Measurements from ENCODE around the gene PTGER3. TPM values are rescaled to one million over a fixed set of nuclear protein-coding genes. Genes with fewer than 3 reads are reported as not detected.

Gene PTGER3
- total RNA-seq, 1 donor from 2014 or later = 0.22 TPM

GRCh38 chr1:71028981-71029380 lies 18.6 kb downstream of the PTGER3 start:
- no peak for DNase-seq
- ChIA-PET CTCF (no interaction called here), POLR2A (no interaction called here)
- intact Hi-C loops (cut with micrococcal nuclease) = no loop called here
- TF ChIP-seq CTCF (IDR thresholded peaks at IDR 0.05) = no peak
- H3K27me3 Mint-ChIP-seq = peaks cover 4% of the 10 kb centered on the region
- H3K36me3 Mint-ChIP-seq (ENCODE audit: low read depth) = no peaks in the 10 kb centered on the region
- H3K9me3 Mint-ChIP-seq = no peaks in the 10 kb centered on the region
- no peak for ATAC-seq (ENCODE audit: low read depth)
- no peaks in the 10 kb centered on the region for H3K4me1 Mint-ChIP-seq
- H3K27ac Mint-ChIP-seq = no peak overlapping the region
- no peak overlapping the region for H3K4me3 Mint-ChIP-seq

GRCh38 chr1:71027991-71028390 lies 19.6 kb downstream of the PTGER3 start:
- Mint-ChIP-seq H3K9me3 (no peaks in the 10 kb centered on the region), H3K4me3 (no peak overlapping the region), H3K27ac (no peak overlapping the region), H3K27me3 (peaks cover 4% of the 10 kb centered on the region), H3K4me1 (no peaks in the 10 kb centered on the region), H3K36me3 (ENCODE audit: low read depth) (no peaks in the 10 kb centered on the region)
- CTCF ChIA-PET = no interaction called here
- ATAC-seq (ENCODE audit: low read depth) (no peak), DNase-seq (no peak)
- POLR2A ChIA-PET = no interaction called here
- intact Hi-C loops (cut with micrococcal nuclease) = no loop called here
- TF ChIP-seq CTCF (IDR thresholded peaks at IDR 0.05) = no peak

- no peak overlapping the region for H3K27ac Mint-ChIP-seq
- DNase-seq (no peak), ATAC-seq (ENCODE audit: low read depth) (no peak)
- ChIA-PET POLR2A (no interaction called here), CTCF (no interaction called here)
- no peak for TF ChIP-seq CTCF (IDR thresholded peaks at IDR 0.05)
- no peak overlapping the region for H3K4me3 Mint-ChIP-seq
- no peaks in the 10 kb centered on the region for H3K4me1 Mint-ChIP-seq
- intact Hi-C loops (cut with micrococcal nuclease) = no loop called here
- no peaks in the 10 kb centered on the region for H3K9me3 Mint-ChIP-seq
- H3K36me3 Mint-ChIP-seq (ENCODE audit: low read depth) = no peaks in the 10 kb centered on the region
- H3K27me3 Mint-ChIP-seq = peaks cover 4% of the 10 kb centered on the region
Measured at GRCh38 chr1:71026093-71026492, 21.5 kb downstream of the PTGER3 start.

- H3K27ac Mint-ChIP-seq = no peak overlapping the region
- ATAC-seq (ENCODE audit: low read depth) = no peak
- TF ChIP-seq CTCF (IDR thresholded peaks at IDR 0.05) = no peak
- no peaks in the 10 kb centered on the region for H3K4me1 Mint-ChIP-seq
- H3K27me3 Mint-ChIP-seq = peaks cover 2% of the 10 kb centered on the region
- H3K4me3 Mint-ChIP-seq = no peak overlapping the region
- ChIA-PET POLR2A (no interaction called here), CTCF (no interaction called here)
- intact Hi-C loops (cut with micrococcal nuclease) = no loop called here
- H3K9me3 Mint-ChIP-seq = no peaks in the 10 kb centered on the region
- no peaks in the 10 kb centered on the region for H3K36me3 Mint-ChIP-seq (ENCODE audit: low read depth)
- DNase-seq = no peak
Measured at GRCh38 chr1:71023515-71023914, 24.1 kb downstream of the PTGER3 start.

- no peaks in the 10 kb centered on the region for H3K9me3 Mint-ChIP-seq
- no peak for ATAC-seq (ENCODE audit: low read depth)
- TF ChIP-seq CTCF (IDR thresholded peaks at IDR 0.05) = no peak
- ChIA-PET CTCF (no interaction called here), POLR2A (no interaction called here)
- no peak overlapping the region for H3K4me3 Mint-ChIP-seq
- intact Hi-C loops (cut with micrococcal nuclease) = no loop called here
- peaks cover 4% of the 10 kb centered on the region for H3K27me3 Mint-ChIP-seq
- H3K27ac Mint-ChIP-seq = no peak overlapping the region
- no peaks in the 10 kb centered on the region for H3K36me3 Mint-ChIP-seq (ENCODE audit: low read depth)
- H3K4me1 Mint-ChIP-seq = no peaks in the 10 kb centered on the region
- DNase-seq = no peak
Measured at GRCh38 chr1:71019233-71019969, 28.2 kb downstream of the PTGER3 start.
